Psoas muscle (tissue), 8 donors: ENCODE data around the gene ASB13. TPM values are rescaled to one million over a fixed set of nuclear protein-coding genes. Genes with fewer than 3 reads are reported as not detected.

Experiments
- ATAC-seq, 4 donors: fragments of 200-7000 bp; cut with Tn5 transposase; one replicate each; pipeline ENCODE4 v1.9.1; 2020; ENCODE audit warnings: moderate library complexity in 3 of 4, mild to moderate bottlenecking in 2 of 4
- DNase-seq, 2 donors: peaks; one replicate each; pipeline ENCODE4 v3.0.0-alpha.2; 2020
- H3K27ac ChIP-seq: fragments of 200-600 bp; one replicate; pipeline ENCODE4 v1.8.0; 2022
- H3K27me3 ChIP-seq, 3 donors: fragments of 200-600 bp in 1 of 3; one replicate each; pipeline versions ENCODE4 v1.6.1 to v1.8.0; 2013 to 2022; ENCODE audit warnings: low read length in 2 of 3, mild to moderate bottlenecking in 2 of 3, moderate library complexity in 1 of 3; ENCODE audit not compliant: insufficient read depth in 3 of 3
- H3K36me3 ChIP-seq, 2 donors: fragments of 200-600 bp in 1 of 2; one replicate each; pipeline versions ENCODE4 v1.6.1 to v1.8.0; 2013 to 2022; ENCODE audit warnings: low read depth in 1 of 2, mild to moderate bottlenecking in 1 of 2, moderate library complexity in 1 of 2; ENCODE audit not compliant: insufficient read depth in 1 of 2
- H3K4me1 ChIP-seq: fragments of 200-600 bp; one replicate; pipeline ENCODE4 v1.8.0; 2022
- H3K4me3 ChIP-seq: fragments of 200-600 bp; one replicate; pipeline ENCODE4 v1.8.0; 2022; ENCODE audit warnings: mild to moderate bottlenecking
- H3K9me3 ChIP-seq: fragments of 200-600 bp; one replicate; pipeline ENCODE4 v1.8.0; 2022
- CTCF ChIP-seq: fragments of 200-600 bp; IDR thresholded peaks from one replicate; pipeline ENCODE4 v1.8.0; 2022; ENCODE audit warnings: antibody characterized with exemption
- WGBS, 3 donors: extraction: QIAGEN DNeasy Blood & Tissue Kit; methylation state at CpG; one replicate each; pipeline versions ENCODE4 v1.1.6 to v1.1.7; 2013; 5-methylcytosine and 5-hydroxymethylcytosine counted together
- intact Hi-C, 2 donors: fragments of 100-400 bp; cut with DNase I; formaldehyde crosslinking; loops; one replicate each; pipeline versions ENCODE4 v1.11.0 to v1.14.2; 2022
- polyA plus RNA-seq, 3 donors: library from polyadenylated mRNA; stranded (reverse); fragments of 200-250 nt; gene quantifications; one replicate each; pipeline ENCODE4 v1.2.3, GENCODE V29; 2013
- total RNA-seq, 4 donors: library from RNA; stranded (reverse); fragmentation: NEBNext Ultra II Directional in 2 of 4; extraction: Animal tissue kit (Norgen Biotek cat#: 25700) in 2 of 4; gene quantifications; one replicate each; pipeline versions ENCODE4 v1.2.1 to v1.2.4, GENCODE V29; 2021 to 2023
- donor health status: healthy with polysubstance abuse.
- donor health status: DM: no; HTN: no; CAD: no; lungs with moderate emphysema.
- donor health status: Bipolar disorder and iron deficiency.
- donor health status: healthy.
- donor health status: DM: yes; HTN: yes; CAD: no.
- donor health status: DM: no; HTN: no; CAD: no.
- donor health status: DM: no; HTN: no; CAD: no.
- donor health status: DM: yes; HTN: yes; CAD: no.

The ASB13 gene
- total and polyA plus RNA-seq, 7 donors, result 9.8 to 20.8 (median 14.2) TPM

GRCh38 chr10:5639066-5639465 lies 27.3 kb downstream of the ASB13 start:
- no peak overlapping the region for H3K27ac ChIP-seq
- H3K27me3 ChIP-seq, result no peaks in the 10 kb centered on the region
- no peak for ATAC-seq
- H3K4me1 ChIP-seq, result no peaks in the 10 kb centered on the region
- DNase-seq, result no peak
- no peak for TF ChIP-seq CTCF
- H3K36me3 ChIP-seq, result peaks cover 12 to 53% of the 10 kb centered on the region in 2 donors
- H3K9me3 ChIP-seq, result no peaks in the 10 kb centered on the region
- intact Hi-C loops, result no loop called here
- no peak overlapping the region for H3K4me3 ChIP-seq
- WGBS, 3 donors, result 96 to 97% (median 96%) methylated on average over 16 to 17 of the region's 17 CpGs

- H3K27ac ChIP-seq, result no peak overlapping the region
- H3K9me3 ChIP-seq, result no peaks in the 10 kb centered on the region
- intact Hi-C loops, result no loop called here
- DNase-seq (no peak), ATAC-seq (no peak)
- no peaks in the 10 kb centered on the region for H3K4me1 ChIP-seq
- H3K27me3 ChIP-seq, result no peaks in the 10 kb centered on the region
- WGBS, 3 donors, result 88 to 97% (median 94%) methylated on average over 10 of the region's 10 CpGs
- no peak overlapping the region for H3K4me3 ChIP-seq
- H3K36me3 ChIP-seq, result peaks cover 12 to 47% of the 10 kb centered on the region in 2 donors
- TF ChIP-seq CTCF, result no peak
These were observed 27.9 kb downstream of the ASB13 start for GRCh38 chr10:5638494-5638893.

GRCh38 chr10:5634918-5635317 lies 31.5 kb downstream of the ASB13 start:
- DNase-seq, result no peak
- H3K36me3 ChIP-seq, result peaks cover 6 to 11% of the 10 kb centered on the region in 2 donors
- H3K9me3 ChIP-seq, result no peaks in the 10 kb centered on the region
- WGBS, 3 donors, result 64 to 79% (median 65%) methylated on average over 7 of the region's 7 CpGs
- TF ChIP-seq CTCF, result no peak
- H3K4me1 ChIP-seq, result peaks cover 3% of the 10 kb centered on the region
- no peak for ATAC-seq
- intact Hi-C loops, result no loop called here
- H3K4me3 ChIP-seq, result no peak overlapping the region
- no peaks in the 10 kb centered on the region for H3K27me3 ChIP-seq
- H3K27ac ChIP-seq, result no peak overlapping the region

GRCh38 chr10:5633166-5633749 lies 33.1 kb downstream of the ASB13 start:
- TF ChIP-seq CTCF, result no peak
- WGBS, 3 donors, result 73 to 85% (median 74%) methylated on average over 6 of the region's 6 CpGs
- H3K27ac ChIP-seq, result no peak overlapping the region
- H3K9me3 ChIP-seq, result no peaks in the 10 kb centered on the region
- intact Hi-C loops, result no loop called here
- ATAC-seq (no peak), DNase-seq (no peak)
- H3K4me1 ChIP-seq, result peaks cover 3% of the 10 kb centered on the region
- H3K36me3 ChIP-seq, result no peaks in the 10 kb centered on the region
- H3K4me3 ChIP-seq, result no peak overlapping the region
- no peaks in the 10 kb centered on the region for H3K27me3 ChIP-seq

- ATAC-seq (peak; percentile 28 to 66 (median 62)), DNase-seq (peak in 1 of 2 donors; percentile 81)
- no peaks in the 10 kb centered on the region for H3K36me3 ChIP-seq
- no peak overlapping the region for H3K4me3 ChIP-seq
- H3K4me1 ChIP-seq, result peaks cover 3% of the 10 kb centered on the region
- no peaks in the 10 kb centered on the region for H3K27me3 ChIP-seq
- TF ChIP-seq CTCF, result no peak
- WGBS, 3 donors, result 51 to 65% (median 57%) methylated on average over 4 of the region's 4 CpGs
- no peak overlapping the region for H3K27ac ChIP-seq
- no peaks in the 10 kb centered on the region for H3K9me3 ChIP-seq
- intact Hi-C loops, result no loop called here
These were observed 33.9 kb downstream of the ASB13 start for GRCh38 chr10:5632446-5632845.
